ENCODE data around the gene GABRB3.

GRCh38 chr15:26686547-26687187 is 86.2 kb downstream of the GABRB3 start:
- no peak for TF ChIP-seq CTCF (conservative IDR thresholded peaks at IDR 0.05; ENCODE audit: low read length)
- no peak for TF ChIP-seq EZH2phosphoT487 (IDR thresholded peaks at IDR 0.05; ENCODE audit: borderline replicate concordance)
